Rectal smooth muscle tissue (tissue), 1 donor: Measurements from ENCODE around the gene ECE2.

ENCODE experiments used
- H3K27ac ChIP-seq: one replicate; pipeline ENCODE4 v1.7.0; 2013; ENCODE audit warnings: low read depth, low read length, inconsistent platforms
- H3K27me3 ChIP-seq: one replicate; pipeline ENCODE4 v1.7.0; 2013; ENCODE audit warnings: low read length; ENCODE audit not compliant: control insufficient read depth, insufficient read depth
- H3K36me3 ChIP-seq: one replicate; pipeline ENCODE4 v1.7.0; 2013; ENCODE audit warnings: low read length; ENCODE audit not compliant: control insufficient read depth, insufficient read depth
- H3K4me1 ChIP-seq: one replicate; pipeline ENCODE4 v1.7.0; 2013; ENCODE audit warnings: low read length; ENCODE audit not compliant: control insufficient read depth, insufficient read depth
- H3K4me3 ChIP-seq: one replicate; pipeline ENCODE4 v1.7.0; 2013; ENCODE audit warnings: low read length
- H3K9ac ChIP-seq: one replicate; pipeline ENCODE4 v1.7.0; 2013; ENCODE audit warnings: low read length

Gene ECE2

GRCh38 chr3:184291738-184292445 lies 16.1 kb downstream of the ECE2 start:
- H3K27ac ChIP-seq, result no peak overlapping the region
- H3K27me3 ChIP-seq, result no peaks in the 10 kb centered on the region
- no peaks in the 10 kb centered on the region for H3K4me1 ChIP-seq
- H3K9ac ChIP-seq, result no peak overlapping the region
- H3K4me3 ChIP-seq, result no peak overlapping the region
- H3K36me3 ChIP-seq, result no peaks in the 10 kb centered on the region

- Histone ChIP-seq H3K9ac (no peak overlapping the region), H3K27ac (no peak overlapping the region), H3K36me3 (peaks cover 6% of the 10 kb centered on the region), H3K27me3 (no peaks in the 10 kb centered on the region), H3K4me1 (peaks cover 10% of the 10 kb centered on the region), H3K4me3 (no peak overlapping the region)
These were observed 19.9 kb downstream of the ECE2 start for GRCh38 chr3:184295771-184296170.

- H3K36me3 ChIP-seq, result peaks cover 12% of the 10 kb centered on the region
- no peak overlapping the region for H3K9ac ChIP-seq
- H3K27me3 ChIP-seq, result no peaks in the 10 kb centered on the region
- peaks cover 10% of the 10 kb centered on the region for H3K4me1 ChIP-seq
- H3K27ac ChIP-seq, result no peak overlapping the region
- H3K4me3 ChIP-seq, result no peak overlapping the region
These were observed 20.8 kb downstream of the ECE2 start for GRCh38 chr3:184296616-184297015.

- Histone ChIP-seq H3K27me3 (no peaks in the 10 kb centered on the region), H3K9ac (peak within 1 kb of the TSS; percentile 74), H3K4me1 (peaks cover 10% of the 10 kb centered on the region), H3K27ac (peak within 1 kb of the TSS; percentile 87), H3K36me3 (peaks cover 35% of the 10 kb centered on the region), H3K4me3 (peak within 1 kb of the TSS; percentile 95)
These were observed 23.1 kb downstream of the ECE2 start, which contains the start of gene PSMD2 for GRCh38 chr3:184298759-184299487. PSMD2 (plus strand) TSS chr3:184299241; CDS start chr3:184299267, 26 bp downstream.

GRCh38 chr3:184299488-184300377 lies 23.9 kb downstream of the ECE2 start:
- H3K9ac ChIP-seq, result peak overlapping the region; percentile 74
- H3K36me3 ChIP-seq, result peaks cover 43% of the 10 kb centered on the region
- no peaks in the 10 kb centered on the region for H3K27me3 ChIP-seq
- H3K4me3 ChIP-seq, result peak overlapping the region; percentile 95
- peak overlapping the region; percentile 57 for H3K27ac ChIP-seq
- peaks cover 10% of the 10 kb centered on the region for H3K4me1 ChIP-seq

GRCh38 chr3:184300378-184300720 lies 24.5 kb downstream of the ECE2 start:
- H3K9ac ChIP-seq, result no peak overlapping the region
- peak overlapping the region; percentile 95 for H3K4me3 ChIP-seq
- no peaks in the 10 kb centered on the region for H3K27me3 ChIP-seq
- peaks cover 43% of the 10 kb centered on the region for H3K36me3 ChIP-seq
- H3K4me1 ChIP-seq, result peaks cover 10% of the 10 kb centered on the region
- H3K27ac ChIP-seq, result no peak overlapping the region

GRCh38 chr3:184305577-184305976 lies 29.8 kb downstream of the ECE2 start:
- no peaks in the 10 kb centered on the region for H3K27me3 ChIP-seq
- peaks cover 69% of the 10 kb centered on the region for H3K36me3 ChIP-seq
- no peaks in the 10 kb centered on the region for H3K4me1 ChIP-seq

GRCh38 chr3:184306341-184306972 lies 30.6 kb downstream of the ECE2 start:
- peaks cover 62% of the 10 kb centered on the region for H3K36me3 ChIP-seq
- H3K27ac ChIP-seq, result no peak overlapping the region
- no peaks in the 10 kb centered on the region for H3K27me3 ChIP-seq
- no peaks in the 10 kb centered on the region for H3K4me1 ChIP-seq
- H3K4me3 ChIP-seq, result no peak overlapping the region
- no peak overlapping the region for H3K9ac ChIP-seq

More at GRCh38 chr3:184305577-184305976, 29.8 kb downstream of the ECE2 start:
- H3K9ac ChIP-seq, result no peak overlapping the region
- H3K27ac ChIP-seq, result no peak overlapping the region
- no peak overlapping the region for H3K4me3 ChIP-seq

GRCh38 chr3:184307915-184308314 lies 32.1 kb downstream of the ECE2 start:
- no peak overlapping the region for H3K9ac ChIP-seq
- no peak overlapping the region for H3K27ac ChIP-seq
- H3K4me1 ChIP-seq, result no peaks in the 10 kb centered on the region
- H3K4me3 ChIP-seq, result no peak overlapping the region
- H3K36me3 ChIP-seq, result peaks cover 49% of the 10 kb centered on the region
- no peaks in the 10 kb centered on the region for H3K27me3 ChIP-seq

- H3K27me3 ChIP-seq, result no peaks in the 10 kb centered on the region
- H3K27ac ChIP-seq, result no peak overlapping the region
- H3K36me3 ChIP-seq, result peaks cover 40% of the 10 kb centered on the region
- no peak overlapping the region for H3K4me3 ChIP-seq
- H3K4me1 ChIP-seq, result no peaks in the 10 kb centered on the region
- H3K9ac ChIP-seq, result no peak overlapping the region
These were observed 32.9 kb downstream of the ECE2 start for GRCh38 chr3:184308744-184309143.

- Histone ChIP-seq H3K27me3 (no peaks in the 10 kb centered on the region), H3K4me3 (no peak overlapping the region), H3K36me3 (peaks cover 18% of the 10 kb centered on the region), H3K4me1 (peaks cover 7% of the 10 kb centered on the region), H3K9ac (no peak overlapping the region), H3K27ac (no peak overlapping the region)
These were observed 35.8 kb downstream of the ECE2 start for GRCh38 chr3:184311633-184312032.

- Histone ChIP-seq H3K4me3 (peak within 1 kb of the TSS; percentile 94), H3K27me3 (no peaks in the 10 kb centered on the region), H3K36me3 (peaks cover 5% of the 10 kb centered on the region), H3K9ac (peak within 1 kb of the TSS; percentile 99), H3K4me1 (peaks cover 13% of the 10 kb centered on the region), H3K27ac (peak within 1 kb of the TSS; percentile 98)
These were observed 38.5 kb downstream of the ECE2 start, which contains the start of gene EIF4G1 for GRCh38 chr3:184314363-184314699. EIF4G1 (plus strand) TSS chr3:184314606; CDS start chr3:184315797, 1,191 bp downstream.
